K562 (cell line): ENCODE measurements around the gene C7orf25.
A peak's percentile ranks its signal among the peaks of the same experiment; 100 is the strongest.

Source experiments
- CBFB ChIP-seq: sonication (generic); formaldehyde crosslinking; IDR thresholded peaks from 2 replicates; pipeline ENCODE4 v1.4.0; 2020; ENCODE audit warnings: mild to moderate bottlenecking, missing genetic modification reagents
- HDGF ChIP-seq: fragments of 450-650 bp; IDR thresholded peaks from 2 replicates; pipeline ENCODE4 v1.6.1; 2016
- JUND ChIP-seq, 2 experiments: IDR thresholded peaks; 2 replicates in 1 of 2; 3 replicates in 1 of 2; pipeline ENCODE4 v1.6.1; 2011; ENCODE audit warnings: borderline replicate concordance in 2 of 2, low read depth in 2 of 2, low read length in 2 of 2, improper control_type of control experiment in 1 of 2, missing biosample characterization in 1 of 2, missing genetic modification characterization in 1 of 2, missing genetic modification reagents in 1 of 2
- MAFF ChIP-seq: IDR thresholded peaks from 2 replicates; pipeline ENCODE4 v1.6.1; 2012; ENCODE audit warnings: low read length, improper control_type of control experiment
- NFIC ChIP-seq: fragments of 450-650 bp; IDR thresholded peaks from 2 replicates; pipeline ENCODE4 v1.6.1; 2017; ENCODE audit warnings: mild to moderate bottlenecking, inconsistent platforms
- TF ChIP-seq, protein P1 (sequence below): fragments of 250-450 bp; sonication (Bioruptor Pico); IDR thresholded peaks from 2 replicates; pipeline ENCODE4 v1.9.0; 2021; ENCODE audit warnings: mild to moderate bottlenecking, inconsistent platforms
- TF ChIP-seq, protein P2 (sequence below): fragments of 250-450 bp; sonication (Bioruptor Pico); IDR thresholded peaks from 2 replicates; pipeline ENCODE4 v1.5.0; 2020; ENCODE audit warnings: mild to moderate bottlenecking
- TF ChIP-seq, protein P3 (sequence below), 2 experiments: fragments of 450-650 bp; conservative IDR thresholded peaks; 2 replicates each; pipeline ENCODE4 v1.6.1; 2017; ENCODE audit warnings: mild to moderate bottlenecking in 2 of 2, moderate library complexity in 2 of 2

DNA sequence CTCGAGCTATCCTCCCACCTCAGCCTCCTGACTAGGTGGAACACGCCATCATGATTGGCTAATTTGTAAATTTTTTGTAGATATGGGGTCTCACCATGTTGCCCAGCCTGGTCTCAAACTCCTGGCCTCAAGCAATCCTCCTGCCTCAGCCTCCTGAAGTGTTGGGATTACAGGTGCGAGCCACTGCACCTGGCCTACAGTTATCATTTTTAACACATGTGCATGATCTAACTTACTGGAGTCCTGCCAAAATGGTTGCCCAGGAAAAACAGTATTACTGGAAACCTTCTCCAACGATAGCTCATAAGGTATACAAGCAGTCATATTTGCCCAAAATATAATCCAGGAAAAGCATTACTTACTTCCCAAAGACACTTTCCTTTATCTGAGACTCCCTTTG, 40.5 kb upstream of the C7orf25 start:
- TF ChIP-seq, protein P1, sequence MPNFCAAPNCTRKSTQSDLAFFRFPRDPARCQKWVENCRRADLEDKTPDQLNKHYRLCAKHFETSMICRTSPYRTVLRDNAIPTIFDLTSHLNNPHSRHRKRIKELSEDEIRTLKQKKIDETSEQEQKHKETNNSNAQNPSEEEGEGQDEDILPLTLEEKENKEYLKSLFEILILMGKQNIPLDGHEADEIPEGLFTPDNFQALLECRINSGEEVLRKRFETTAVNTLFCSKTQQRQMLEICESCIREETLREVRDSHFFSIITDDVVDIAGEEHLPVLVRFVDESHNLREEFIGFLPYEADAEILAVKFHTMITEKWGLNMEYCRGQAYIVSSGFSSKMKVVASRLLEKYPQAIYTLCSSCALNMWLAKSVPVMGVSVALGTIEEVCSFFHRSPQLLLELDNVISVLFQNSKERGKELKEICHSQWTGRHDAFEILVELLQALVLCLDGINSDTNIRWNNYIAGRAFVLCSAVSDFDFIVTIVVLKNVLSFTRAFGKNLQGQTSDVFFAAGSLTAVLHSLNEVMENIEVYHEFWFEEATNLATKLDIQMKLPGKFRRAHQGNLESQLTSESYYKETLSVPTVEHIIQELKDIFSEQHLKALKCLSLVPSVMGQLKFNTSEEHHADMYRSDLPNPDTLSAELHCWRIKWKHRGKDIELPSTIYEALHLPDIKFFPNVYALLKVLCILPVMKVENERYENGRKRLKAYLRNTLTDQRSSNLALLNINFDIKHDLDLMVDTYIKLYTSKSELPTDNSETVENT (CRISPR knock-in tag): no peak
- TF ChIP-seq JUND (IDR thresholded peaks at IDR 0.05; ENCODE audit: borderline replicate concordance, low read depth, low read length) (no peak), JUND (tag; IDR thresholded peaks at IDR 0.05; ENCODE audit: borderline replicate concordance, low read depth, low read length) (no peak), NFIC (peak; percentile 66), HDGF (no peak), MAFF (no peak), CBFB (CRISPR knock-in tag) (no peak)
- TF ChIP-seq, protein P2, sequence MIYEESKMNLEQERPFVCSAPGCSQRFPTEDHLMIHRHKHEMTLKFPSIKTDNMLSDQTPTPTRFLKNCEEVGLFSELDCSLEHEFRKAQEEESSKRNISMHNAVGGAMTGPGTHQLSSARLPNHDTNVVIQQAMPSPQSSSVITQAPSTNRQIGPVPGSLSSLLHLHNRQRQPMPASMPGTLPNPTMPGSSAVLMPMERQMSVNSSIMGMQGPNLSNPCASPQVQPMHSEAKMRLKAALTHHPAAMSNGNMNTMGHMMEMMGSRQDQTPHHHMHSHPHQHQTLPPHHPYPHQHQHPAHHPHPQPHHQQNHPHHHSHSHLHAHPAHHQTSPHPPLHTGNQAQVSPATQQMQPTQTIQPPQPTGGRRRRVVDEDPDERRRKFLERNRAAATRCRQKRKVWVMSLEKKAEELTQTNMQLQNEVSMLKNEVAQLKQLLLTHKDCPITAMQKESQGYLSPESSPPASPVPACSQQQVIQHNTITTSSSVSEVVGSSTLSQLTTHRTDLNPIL: no peak
- TF ChIP-seq, protein P3, sequence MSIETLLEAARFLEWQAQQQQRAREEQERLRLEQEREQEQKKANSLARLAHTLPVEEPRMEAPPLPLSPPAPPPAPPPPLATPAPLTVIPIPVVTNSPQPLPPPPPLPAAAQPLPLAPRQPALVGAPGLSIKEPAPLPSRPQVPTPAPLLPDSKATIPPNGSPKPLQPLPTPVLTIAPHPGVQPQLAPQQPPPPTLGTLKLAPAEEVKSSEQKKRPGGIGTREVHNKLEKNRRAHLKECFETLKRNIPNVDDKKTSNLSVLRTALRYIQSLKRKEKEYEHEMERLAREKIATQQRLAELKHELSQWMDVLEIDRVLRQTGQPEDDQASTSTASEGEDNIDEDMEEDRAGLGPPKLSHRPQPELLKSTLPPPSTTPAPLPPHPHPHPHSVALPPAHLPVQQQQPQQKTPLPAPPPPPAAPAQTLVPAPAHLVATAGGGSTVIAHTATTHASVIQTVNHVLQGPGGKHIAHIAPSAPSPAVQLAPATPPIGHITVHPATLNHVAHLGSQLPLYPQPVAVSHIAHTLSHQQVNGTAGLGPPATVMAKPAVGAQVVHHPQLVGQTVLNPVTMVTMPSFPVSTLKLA (conservative IDR thresholded peaks at IDR 0.05): no peak
